DOHH2 (cell line): ENCODE data around the gene NUDC.

Experiments
- H3F3A ChIP-seq: fragments of 200-600 bp; sonication (generic), shearing (Covaris generic); 2 replicates; pipeline ENCODE4 v1.6.0; 2016; ENCODE audit warnings: antibody characterized with exemption, mild to moderate bottlenecking; ENCODE audit not compliant: control insufficient read depth, insufficient read depth
- H3K27ac ChIP-seq: fragments of 200-600 bp; sonication (generic); 2 replicates; pipeline ENCODE4 v1.5.1; 2014; ENCODE audit warnings: low read depth, mild to moderate bottlenecking, low read length, moderate library complexity
- H3K27me3 ChIP-seq: fragments of 200-600 bp; sonication (generic); 2 replicates; pipeline ENCODE4 v1.6.1; 2014; ENCODE audit warnings: mild to moderate bottlenecking, low read length, mixed read lengths; ENCODE audit not compliant: control insufficient read depth
- H3K36me3 ChIP-seq: fragments of 200-600 bp; sonication (generic); 2 replicates; pipeline ENCODE4 v1.6.1; 2014; ENCODE audit warnings: mild to moderate bottlenecking, low read length, moderate library complexity, mixed read lengths; ENCODE audit not compliant: control insufficient read depth
- H3K4me1 ChIP-seq: fragments of 200-600 bp; sonication (generic); 2 replicates; pipeline ENCODE4 v1.6.1; 2014; ENCODE audit warnings: mild to moderate bottlenecking, low read length, mixed read lengths; ENCODE audit not compliant: control insufficient read depth
- H3K4me2 ChIP-seq: fragments of 200-600 bp; sonication (generic); 2 replicates; pipeline ENCODE4 v1.6.0; 2014; ENCODE audit warnings: mild to moderate bottlenecking, low read length, moderate library complexity
- H3K4me3 ChIP-seq: fragments of 200-600 bp; sonication (generic); 2 replicates; pipeline ENCODE4 v1.5.1; 2014; ENCODE audit warnings: mild to moderate bottlenecking, low read length, mixed read lengths
- H3K79me2 ChIP-seq: fragments of 200-600 bp; sonication (generic); 2 replicates; pipeline ENCODE4 v1.6.1; 2014; ENCODE audit warnings: mild to moderate bottlenecking, low read length, mixed read lengths; ENCODE audit not compliant: control insufficient read depth
- H3K9me2 ChIP-seq: fragments of 200-600 bp; sonication (generic); replicated peaks from 2 replicates; pipeline ENCODE4 v1.6.1; 2014; ENCODE audit warnings: mild to moderate bottlenecking, low read length, mixed read lengths; ENCODE audit not compliant: control insufficient read depth
- H3K9me3 ChIP-seq: fragments of 200-600 bp; sonication (generic); 2 replicates; pipeline ENCODE4 v1.6.1; 2014; ENCODE audit warnings: antibody characterized with exemption, low read length, mixed read lengths; ENCODE audit not compliant: control insufficient read depth, insufficient read depth
- H4K20me1 ChIP-seq: fragments of 200-600 bp; sonication (generic); 2 replicates; pipeline ENCODE4 v1.6.0; 2014; ENCODE audit warnings: low read depth, mild to moderate bottlenecking, antibody characterized with exemption, low read length, moderate library complexity; ENCODE audit not compliant: control insufficient read depth, insufficient read depth
- CTCF ChIP-seq: fragments of 200-600 bp; sonication (generic); IDR thresholded peaks from one replicate; pipeline ENCODE4 v1.5.1; 2014; ENCODE audit warnings: antibody characterized with exemption, mild to moderate bottlenecking, low read depth, low read length; ENCODE audit not compliant: poor library complexity, severe bottlenecking
- EZH2phosphoT487 ChIP-seq: fragments of 200-600 bp; sonication (generic); IDR thresholded peaks from 2 replicates; pipeline ENCODE4 v1.6.1; 2017; ENCODE audit warnings: borderline replicate concordance, mild to moderate bottlenecking, antibody characterized with exemption, low read length, moderate library complexity, mixed read lengths

Gene NUDC

GRCh38 chr1:26888231-26888630 lies 33.3 kb upstream of the NUDC start:
- Histone ChIP-seq H3K9me2 (no peaks in the 10 kb centered on the region), H3K36me3 (peaks cover 75% of the 10 kb centered on the region), H3K27ac (no peak overlapping the region), H3K4me2 (peak overlapping the region; percentile 86), H4K20me1 (0 out of 2 replicates have a peak, but pooled peaks cover 9% of the 10 kb centered on the region), H3K27me3 (no peaks in the 10 kb centered on the region), H3F3A (peaks cover 15% of the 10 kb centered on the region), H3K79me2 (peaks cover 26% of the 10 kb centered on the region), H3K9me3 (no peaks in the 10 kb centered on the region), H3K4me3 (peak overlapping the region; percentile 93; the same call in 1 of the 2 replicates), H3K4me1 (peaks cover 21% of the 10 kb centered on the region)
- TF ChIP-seq CTCF (no peak), EZH2phosphoT487 (no peak)

GRCh38 chr1:26889551-26890466 lies 31.7 kb upstream of the NUDC start, which contains the start of gene GPN2:
Gene GPN2 (minus strand): TSS chr1:26890283. CDS start chr1:26890096, 187 bp downstream.
- Histone ChIP-seq H3K27ac (peak within 1 kb of the TSS; percentile 61), H3K9me3 (no peaks in the 10 kb centered on the region), H3K4me3 (peak within 1 kb of the TSS; percentile 93), H3K9me2 (no peaks in the 10 kb centered on the region), H3K4me2 (peak within 1 kb of the TSS; percentile 86), H3F3A (peaks cover 15% of the 10 kb centered on the region), H3K27me3 (no peaks in the 10 kb centered on the region), H3K4me1 (peaks cover 21% of the 10 kb centered on the region), H4K20me1 (0 out of 2 replicates have a peak, but pooled peaks cover 9% of the 10 kb centered on the region), H3K79me2 (peaks cover 30% of the 10 kb centered on the region), H3K36me3 (peaks cover 68% of the 10 kb centered on the region)
- no peak for TF ChIP-seq CTCF
- no peak for TF ChIP-seq EZH2phosphoT487

DNA sequence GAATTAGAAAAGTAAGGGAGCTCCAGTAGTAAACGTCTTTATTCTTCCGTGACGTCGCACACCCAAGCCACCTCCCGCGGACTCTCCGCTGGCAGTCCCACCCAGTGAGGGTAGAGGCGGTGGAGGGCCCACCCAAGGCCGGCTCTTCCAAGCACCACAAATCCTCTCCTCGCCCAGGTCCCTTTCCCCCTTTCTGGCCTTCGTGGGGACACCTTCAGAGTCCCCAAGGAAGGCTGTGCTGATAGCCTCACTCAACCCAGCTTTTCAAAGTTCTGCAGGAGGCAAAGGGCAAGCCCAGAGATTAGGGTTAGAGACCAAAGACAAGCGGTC lies 31.1 kb upstream of the NUDC start:
- Histone ChIP-seq H3K79me2 (peaks cover 31% of the 10 kb centered on the region), H3K36me3 (peaks cover 64% of the 10 kb centered on the region), H3K27me3 (no peaks in the 10 kb centered on the region), H3K9me2 (no peaks in the 10 kb centered on the region), H3K4me2 (peak overlapping the region; percentile 86), H4K20me1 (0 out of 2 replicates have a peak, but pooled peaks cover 9% of the 10 kb centered on the region), H3K4me3 (peak overlapping the region; percentile 93), H3K27ac (peak overlapping the region; percentile 61), H3F3A (peaks cover 15% of the 10 kb centered on the region), H3K4me1 (peaks cover 21% of the 10 kb centered on the region), H3K9me3 (no peaks in the 10 kb centered on the region)
- TF ChIP-seq EZH2phosphoT487, result no peak

GRCh38 chr1:26894263-26894662 lies 27.3 kb upstream of the NUDC start:
- H3F3A ChIP-seq, result peaks cover 6% of the 10 kb centered on the region; the same call in 1 of the 2 replicates
- no peak overlapping the region for H3K4me3 ChIP-seq
- H3K27me3 ChIP-seq, result no peaks in the 10 kb centered on the region
- no peak for TF ChIP-seq EZH2phosphoT487
- no peak for TF ChIP-seq CTCF
- no peaks in the 10 kb centered on the region for H3K9me2 ChIP-seq
- H4K20me1 ChIP-seq, result 0 out of 2 replicates have a peak, but pooled peaks cover 3% of the 10 kb centered on the region
- H3K4me2 ChIP-seq, result no peak overlapping the region
- H3K4me1 ChIP-seq, result peaks cover 15% of the 10 kb centered on the region
- no peak overlapping the region for H3K27ac ChIP-seq
- H3K36me3 ChIP-seq, result peaks cover 39% of the 10 kb centered on the region
- H3K79me2 ChIP-seq, result peaks cover 29% of the 10 kb centered on the region
- H3K9me3 ChIP-seq, result no peaks in the 10 kb centered on the region
